Stimulated activated CD8-positive, alpha-beta memory T cell treated with anti-CD3 and anti-CD28 coated beads, Interleukin-15, amount 100 ng/mL, for 4 hours (primary cell): Measurements from ENCODE around the gene MYO18B.

ENCODE experiments used
- DNase-seq, 2 donors: peaks; one replicate each; pipeline ENCODE4 v3.0.0-alpha.2; 2020; ENCODE audit warnings: low read depth in 2 of 2

MYO18B gene

DNA sequence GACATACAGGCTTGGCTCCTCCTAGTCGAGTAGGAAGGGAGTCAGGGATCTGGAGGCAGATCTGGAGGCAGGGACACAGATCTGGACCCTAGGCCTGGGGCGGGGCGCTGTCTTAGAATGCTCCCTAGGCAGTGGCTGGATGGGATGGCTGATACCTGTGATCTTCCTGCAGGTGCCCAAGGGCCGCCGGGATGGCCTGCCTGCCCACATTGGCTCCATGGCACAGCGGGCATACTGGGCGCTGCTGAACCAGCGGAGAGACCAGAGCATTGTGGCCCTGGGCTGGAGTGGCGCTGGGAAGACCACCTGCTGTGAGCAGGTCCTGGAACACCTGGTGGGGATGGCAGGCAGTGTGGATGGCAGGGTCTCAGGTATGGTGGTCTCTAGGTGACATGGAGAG is 35.4 kb downstream of the MYO18B start:
- no peak for DNase-seq

DNA sequence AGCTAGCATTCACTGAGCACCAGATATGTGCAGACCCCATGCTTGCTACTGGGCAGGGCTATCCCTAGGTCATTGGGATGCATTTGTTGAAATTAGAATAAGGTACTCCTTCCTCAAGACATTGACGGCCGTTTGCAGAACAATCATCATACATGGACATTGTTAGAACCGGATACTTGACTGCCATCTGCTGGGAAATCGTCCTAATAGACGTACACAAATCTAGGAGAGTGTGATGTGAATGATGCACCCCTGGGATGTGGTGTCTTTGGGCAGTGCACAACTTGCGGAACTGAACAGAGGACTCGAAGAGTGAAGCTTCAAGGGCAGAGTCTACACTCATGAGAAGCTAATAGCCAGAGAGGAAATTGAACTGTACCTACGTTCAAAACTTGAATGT is 35.9 kb downstream of the MYO18B start:
- no peak for DNase-seq

DNA sequence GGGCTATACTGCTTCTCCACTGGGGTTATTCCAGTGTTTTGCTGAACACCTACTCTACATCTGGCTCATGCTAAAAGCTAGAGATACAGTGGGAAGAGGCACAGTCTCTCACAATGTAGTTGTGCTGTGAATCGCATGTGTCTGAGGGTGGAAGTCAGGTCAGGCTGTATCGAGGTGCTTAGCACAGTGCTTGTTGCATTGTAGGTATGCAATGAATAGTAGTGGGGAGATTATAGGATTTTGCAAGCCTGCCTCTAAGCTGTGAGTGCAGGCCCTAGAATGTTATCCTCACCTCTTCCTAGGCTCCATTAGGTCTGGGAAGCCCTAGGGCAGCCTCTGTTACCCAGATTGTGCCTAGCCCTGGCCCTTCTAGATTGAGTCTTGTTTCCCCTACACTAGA is 37.4 kb downstream of the MYO18B start:
- DNase-seq = no peak

DNA sequence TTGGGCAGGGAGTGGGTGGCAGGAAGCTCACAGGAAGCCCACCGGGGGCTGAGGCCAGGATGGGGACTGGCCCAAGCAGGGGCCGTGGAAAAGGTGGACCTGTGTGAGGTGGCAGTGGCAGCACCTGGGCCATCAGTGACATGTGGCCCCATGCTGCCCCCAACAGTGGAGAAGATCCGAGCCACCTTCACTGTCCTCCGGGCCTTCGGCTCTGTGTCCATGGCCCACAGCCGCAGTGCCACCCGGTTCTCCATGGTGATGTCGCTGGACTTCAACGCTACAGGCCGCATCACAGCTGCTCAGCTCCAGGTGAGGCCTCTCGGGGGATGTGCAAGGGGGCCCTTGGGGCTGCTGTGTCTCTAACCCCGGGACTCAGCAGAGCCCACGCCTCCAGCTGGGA is 37.9 kb downstream of the MYO18B start:
- DNase-seq = no peak

DNA sequence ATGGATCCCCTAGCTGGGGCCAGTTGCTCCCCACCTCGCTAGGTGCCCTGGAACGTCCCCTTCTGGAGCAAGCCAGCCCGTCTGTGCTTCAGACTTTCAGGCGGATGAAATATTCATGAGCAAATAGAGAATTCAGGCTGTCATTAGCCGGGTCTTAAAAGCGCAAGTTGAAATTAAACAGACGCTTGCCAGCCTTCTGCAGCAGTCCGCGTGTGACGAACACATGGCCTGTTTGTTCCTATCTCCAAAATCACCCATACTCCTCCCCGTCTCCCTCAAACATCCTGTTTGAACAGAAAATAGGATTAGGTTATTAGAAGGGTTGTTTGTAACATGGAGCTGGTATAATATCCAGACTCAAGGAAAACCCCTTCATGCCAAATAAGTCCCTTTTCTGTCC is 38.7 kb downstream of the MYO18B start:
- no peak for DNase-seq

DNA sequence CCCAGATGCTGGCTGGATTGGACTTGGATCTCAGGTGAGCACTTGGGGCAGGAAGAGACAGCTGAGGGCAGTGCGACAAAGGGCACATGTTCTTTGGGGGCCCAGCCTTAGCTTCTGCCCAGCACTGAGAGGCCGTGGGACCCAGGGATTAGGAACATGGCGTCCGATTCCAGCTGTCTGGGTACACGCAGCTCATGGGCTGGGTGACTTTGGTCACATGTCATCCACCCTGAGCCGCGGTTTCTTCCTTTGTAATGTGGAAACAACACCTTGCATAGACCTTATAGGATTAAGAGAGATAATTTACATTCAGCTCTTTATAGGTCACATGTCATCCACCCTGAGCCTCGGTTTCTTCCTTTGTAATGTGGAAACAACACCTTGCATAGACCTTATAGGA is 39.8 kb downstream of the MYO18B start:
- no peak for DNase-seq

DNA sequence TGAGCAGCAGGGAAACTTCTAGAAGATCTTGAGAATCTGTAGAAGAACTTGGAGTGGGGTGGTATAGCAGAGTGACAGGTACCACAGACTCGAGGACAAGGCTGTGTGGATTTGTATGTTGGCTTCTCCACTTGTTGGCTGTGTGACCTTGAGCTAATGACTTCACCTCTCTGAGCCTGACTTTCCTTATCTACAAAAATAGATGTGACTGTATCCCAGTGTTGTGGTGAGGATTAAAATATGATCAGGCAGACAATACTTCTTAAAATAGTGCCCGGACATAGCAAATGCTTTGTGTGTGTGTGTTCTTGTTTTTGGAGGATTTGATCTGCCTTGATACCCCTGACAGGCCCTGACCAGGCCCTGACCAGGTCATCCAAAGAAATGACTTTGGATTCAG is 40.8 kb downstream of the MYO18B start:
- no peak for DNase-seq

DNA sequence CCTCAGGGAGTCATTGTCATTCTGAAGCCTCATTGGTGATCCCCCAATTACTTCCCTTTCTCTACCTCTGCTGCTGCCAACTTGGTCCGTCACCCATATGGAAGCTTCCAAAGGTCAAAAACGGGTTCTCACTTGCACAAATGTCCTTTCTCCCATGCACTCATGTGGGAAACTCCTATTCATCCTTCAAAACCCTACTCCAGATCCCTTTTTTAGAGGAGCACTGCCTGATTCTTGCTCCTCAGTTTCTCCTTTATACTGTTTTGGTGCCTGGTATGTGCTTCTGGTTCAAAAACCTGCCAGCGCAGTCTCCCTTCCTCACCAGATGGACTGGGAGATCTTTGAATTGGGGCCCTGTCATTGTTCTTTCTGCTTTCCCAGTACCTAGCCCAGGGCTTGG is 41.9 kb downstream of the MYO18B start:
- DNase-seq = no peak

DNA sequence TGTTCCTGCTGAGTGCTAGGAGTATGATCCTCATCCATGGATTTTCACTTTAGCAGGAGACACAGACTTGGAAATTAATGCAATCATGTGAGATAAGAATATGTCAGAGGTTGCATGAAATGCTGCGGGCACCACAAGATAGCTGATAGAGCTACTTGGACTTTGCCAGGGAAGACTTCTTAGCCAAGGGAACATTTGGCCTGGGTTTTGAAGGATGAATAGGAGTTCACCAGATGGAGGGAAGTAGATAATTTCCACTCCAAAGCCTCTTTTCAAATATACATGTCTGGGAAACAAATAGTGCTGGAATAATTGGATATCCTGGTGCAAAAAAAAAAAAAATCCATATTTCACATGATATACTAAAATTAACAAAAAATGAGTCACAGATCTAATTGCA is 44.2 kb downstream of the MYO18B start:
- no peak for DNase-seq

DNA sequence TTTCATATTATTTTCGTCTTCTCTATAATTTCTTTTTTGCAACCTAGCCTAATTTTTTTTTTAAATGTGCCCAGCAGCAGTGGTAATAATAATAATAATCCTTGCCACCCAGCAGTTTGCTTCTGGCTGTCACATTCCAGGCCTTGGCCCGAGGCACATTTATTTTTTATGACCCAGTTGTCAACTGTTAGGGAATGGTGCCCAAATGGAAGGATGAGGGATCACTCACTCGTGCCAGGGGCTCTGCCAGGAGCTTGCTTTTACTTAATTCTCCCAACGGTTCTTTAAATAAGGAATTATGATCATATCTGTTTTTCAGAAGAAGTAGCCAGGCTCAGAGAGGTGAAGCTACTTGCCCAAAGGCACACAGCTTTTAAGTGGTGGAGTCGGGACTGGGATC is 49.6 kb downstream of the MYO18B start:
- no peak for DNase-seq

DNA sequence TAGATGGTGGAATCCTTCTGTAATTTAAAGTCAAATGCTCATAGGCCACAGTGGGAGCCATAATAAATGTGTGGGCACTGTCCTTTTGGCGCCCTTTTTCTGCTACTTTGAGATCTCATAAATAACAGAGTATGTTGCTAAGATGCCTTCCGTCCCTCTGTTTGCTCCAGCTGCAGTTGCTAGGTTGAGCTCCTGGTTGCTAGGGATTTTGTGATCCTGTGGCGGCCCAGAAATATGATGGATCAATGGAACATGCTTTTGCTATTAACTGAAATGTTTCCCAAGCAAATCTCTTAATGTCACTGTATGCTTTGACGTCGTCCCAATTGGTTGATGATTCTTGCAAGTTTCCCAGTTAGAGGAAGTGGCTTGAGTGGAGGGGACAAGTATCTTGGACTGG is 53.5 kb downstream of the MYO18B start:
- no peak for DNase-seq

DNA sequence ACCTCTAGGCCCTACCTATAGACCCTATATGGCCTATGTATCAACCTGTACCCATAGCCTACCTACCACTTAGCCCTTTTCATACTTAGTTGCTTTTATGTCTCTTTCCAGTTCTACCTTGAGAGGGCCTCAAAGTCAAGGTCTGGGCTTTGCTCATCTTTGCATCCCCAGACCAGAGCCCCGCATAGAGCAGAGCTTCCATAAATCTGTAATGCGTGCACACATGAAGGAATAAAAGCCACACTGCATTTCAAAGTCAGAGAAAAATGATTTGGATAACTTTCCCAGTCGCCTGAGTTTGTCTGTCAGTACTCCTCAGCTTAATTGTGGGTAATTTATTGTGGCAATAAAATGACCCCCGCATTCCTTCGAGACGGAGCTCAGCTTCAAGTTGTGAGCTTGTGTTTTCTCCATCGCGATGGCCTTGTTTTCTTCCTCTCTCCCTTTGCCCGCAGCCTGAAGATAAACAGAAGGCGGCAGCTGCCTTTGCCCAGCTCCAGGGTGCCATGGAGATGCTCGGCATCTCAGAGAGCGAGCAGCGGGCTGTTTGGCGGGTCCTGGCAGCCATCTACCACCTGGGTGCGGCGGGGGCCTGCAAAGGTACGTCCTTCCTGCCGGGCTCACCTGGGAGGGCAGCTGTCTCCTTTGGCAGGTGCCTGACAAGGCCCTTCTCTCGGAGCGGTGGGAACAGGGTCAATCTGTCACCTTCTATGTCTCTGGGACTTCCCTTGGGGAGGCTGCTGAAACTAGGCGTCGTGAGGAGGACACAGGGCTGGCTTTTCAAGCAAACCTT is 55.7 kb downstream of the MYO18B start:
- DNase-seq = no peak

DNA sequence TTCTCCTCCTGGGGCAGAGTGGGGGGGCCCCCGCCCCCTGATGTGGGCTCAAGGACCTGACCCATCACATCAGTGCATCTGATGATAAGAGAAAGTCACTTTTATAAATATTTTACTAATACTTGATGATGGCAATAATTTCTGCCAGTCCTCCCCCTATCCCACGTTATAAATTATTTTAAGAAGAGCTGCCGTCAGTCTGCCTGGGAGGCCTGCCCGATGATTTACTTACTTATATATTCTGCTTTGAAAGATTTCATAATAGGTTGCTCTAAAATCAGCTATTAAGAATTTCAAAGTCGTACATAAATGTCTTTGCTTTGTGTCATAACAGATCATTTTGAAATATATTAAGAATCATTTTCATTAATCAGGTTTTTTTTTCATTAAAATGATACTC is 58.8 kb downstream of the MYO18B start:
- DNase-seq = no peak

DNA sequence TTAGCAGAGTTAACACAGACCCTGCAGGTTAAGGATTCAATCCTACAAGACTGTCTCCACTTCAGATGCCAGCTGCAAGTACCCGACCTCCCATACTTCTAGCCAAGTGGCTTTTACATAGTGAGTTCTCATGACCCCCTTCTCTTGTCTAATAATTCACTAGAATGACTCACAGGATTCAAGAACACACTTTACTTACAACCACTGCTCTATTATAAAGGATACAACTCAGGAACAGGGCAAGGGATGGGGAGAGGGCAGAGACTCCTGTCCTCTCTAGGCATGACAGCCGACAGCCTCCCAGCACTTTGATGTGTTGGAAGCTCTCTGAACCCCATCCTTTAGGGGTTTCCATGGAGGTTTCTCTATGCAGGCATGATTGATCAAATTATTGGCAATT is 60.0 kb downstream of the MYO18B start:
- DNase-seq = no peak

DNA sequence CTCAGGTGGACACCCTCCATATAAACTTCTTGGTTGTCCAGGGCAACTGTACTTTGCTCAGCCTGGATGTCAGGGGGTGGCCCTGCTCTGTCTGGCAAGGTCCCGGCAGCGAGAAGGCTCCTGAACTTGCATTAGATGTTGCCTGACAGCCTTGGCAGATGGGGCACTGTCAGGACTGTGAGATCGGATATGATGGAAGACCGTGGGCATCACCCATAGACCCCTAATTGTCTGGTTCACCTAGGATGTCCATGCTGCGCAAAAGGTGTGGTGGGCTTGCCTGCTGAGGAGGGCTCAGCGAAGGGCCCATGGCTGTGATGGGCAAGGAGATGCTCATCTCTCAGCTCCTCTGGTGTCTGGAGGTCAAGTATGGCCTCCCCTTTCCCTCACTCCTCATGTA is 62.7 kb downstream of the MYO18B start:
- DNase-seq = no peak

DNA sequence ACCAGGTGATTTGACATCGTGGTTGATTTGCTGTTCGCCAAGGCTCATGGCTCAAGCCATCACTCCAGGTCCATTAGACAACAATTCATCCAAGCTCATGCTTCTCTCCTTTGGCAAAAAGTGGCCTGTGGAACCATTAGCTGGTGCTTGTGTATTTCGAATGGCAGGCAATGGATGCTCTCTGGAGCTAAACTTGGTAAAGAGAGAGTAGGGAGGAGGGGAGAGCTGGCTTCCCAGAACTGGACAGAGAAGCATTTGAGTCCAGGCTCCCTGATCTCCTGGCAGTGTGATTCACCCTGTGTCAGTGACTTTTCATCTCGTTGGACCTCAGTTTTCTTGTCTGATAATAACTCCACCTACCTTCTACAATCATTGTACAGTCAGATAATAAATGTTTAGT is 64.6 kb downstream of the MYO18B start:
- DNase-seq = no peak

DNA sequence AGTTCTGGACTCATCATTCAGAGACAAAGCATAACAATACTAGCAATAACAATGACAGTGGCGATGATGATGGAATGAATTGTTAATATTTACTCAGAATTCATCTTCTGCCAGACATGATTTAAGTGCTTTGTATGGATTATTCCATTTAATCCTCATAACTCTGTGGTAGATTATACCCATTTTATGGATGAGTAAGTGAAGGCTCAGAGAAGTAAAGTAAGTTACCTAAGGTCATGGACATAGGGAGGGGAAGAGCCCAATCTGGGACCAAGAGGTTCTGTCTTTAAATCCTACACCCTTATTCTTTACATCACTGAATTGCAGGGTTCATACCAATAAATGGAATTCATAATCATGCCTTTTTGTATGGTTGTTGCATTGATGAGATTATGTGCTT is 72.7 kb downstream of the MYO18B start:
- DNase-seq = no peak

DNA sequence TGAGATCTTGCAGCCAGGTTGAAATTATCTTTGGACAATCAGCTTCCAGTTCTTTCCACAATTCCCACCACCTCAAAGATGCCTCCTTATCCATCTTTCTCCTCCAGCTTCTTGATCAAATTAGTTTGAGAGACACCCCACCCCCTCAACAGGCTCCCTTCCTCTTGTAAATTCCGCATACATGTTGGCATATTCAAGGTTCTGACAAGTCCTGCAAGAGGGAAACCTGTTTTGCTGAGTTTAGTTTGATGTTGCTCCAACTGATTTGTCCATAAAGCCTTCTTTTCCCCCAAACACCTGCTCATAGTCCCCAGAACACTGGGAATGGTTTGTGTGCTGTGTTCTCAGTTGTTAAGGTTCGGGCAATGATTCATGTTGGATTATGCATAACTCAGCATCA is 73.6 kb downstream of the MYO18B start:
- DNase-seq = no peak

DNA sequence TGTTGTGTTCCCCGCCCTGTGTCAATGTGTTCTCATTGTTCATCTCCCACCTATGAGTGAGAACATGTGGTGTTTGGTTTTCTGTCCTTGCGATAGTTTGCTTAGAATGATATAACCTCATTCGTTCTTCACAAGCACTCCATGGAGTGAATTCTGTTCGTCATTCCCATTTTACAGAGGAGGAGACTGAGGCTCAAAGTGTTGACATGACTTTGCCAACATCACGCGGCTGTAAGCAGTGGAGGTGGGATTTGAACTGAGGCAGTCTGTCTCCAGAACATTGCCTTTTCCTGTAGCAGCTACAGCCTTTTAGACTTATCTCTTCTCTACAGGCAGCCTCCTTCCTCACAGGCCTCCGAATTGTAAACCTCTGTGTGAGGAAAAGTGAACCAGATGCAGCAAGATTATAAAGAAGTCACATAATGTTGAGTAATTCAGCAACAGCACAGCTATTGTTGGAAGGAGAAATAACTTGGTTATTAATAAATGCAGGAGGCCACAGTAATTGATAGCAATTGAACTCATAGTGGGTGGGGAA is 74.6 kb downstream of the MYO18B start:
- no peak for DNase-seq

DNA sequence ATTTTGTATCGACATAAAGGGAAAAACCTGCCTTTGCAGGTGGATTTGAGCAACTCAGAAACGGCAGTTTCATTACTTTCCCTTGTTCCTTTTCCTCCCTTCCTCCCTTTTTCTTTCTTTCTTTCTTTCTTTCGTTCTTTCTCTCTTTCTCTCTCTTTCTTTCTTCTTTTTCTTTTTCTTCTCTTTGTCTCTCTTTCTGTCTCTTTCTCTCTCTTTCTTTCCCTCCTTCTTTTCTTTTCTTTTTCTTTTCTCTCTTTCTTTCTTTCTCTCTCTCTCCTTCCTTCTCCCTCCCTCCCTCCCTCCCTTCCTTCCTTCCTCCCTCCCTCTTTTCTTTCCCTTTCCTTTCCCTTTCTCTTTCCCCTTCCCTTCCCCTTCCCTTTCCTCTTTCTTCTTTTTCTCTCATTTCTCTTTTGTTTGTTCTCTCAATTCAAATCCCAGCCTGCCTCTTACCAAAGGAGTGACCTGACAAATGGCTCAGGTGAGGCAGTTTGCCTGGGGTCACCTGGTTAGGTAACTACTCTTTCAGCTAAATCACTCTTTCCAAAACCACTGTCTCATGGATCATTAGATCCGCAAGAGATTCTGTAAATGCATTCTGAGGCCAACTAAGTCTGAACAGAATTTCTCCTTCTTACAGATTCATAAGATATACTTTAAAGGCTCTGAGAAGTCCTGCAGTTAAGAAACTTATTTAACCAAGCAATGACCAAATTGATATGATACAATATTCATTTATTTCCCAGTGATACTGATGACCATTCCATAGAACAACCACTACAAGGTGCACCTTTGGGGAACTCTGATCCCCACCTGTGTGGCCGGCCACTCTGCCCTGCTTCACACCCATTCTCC is 75.3 kb downstream of the MYO18B start:
- DNase-seq = no peak

DNA sequence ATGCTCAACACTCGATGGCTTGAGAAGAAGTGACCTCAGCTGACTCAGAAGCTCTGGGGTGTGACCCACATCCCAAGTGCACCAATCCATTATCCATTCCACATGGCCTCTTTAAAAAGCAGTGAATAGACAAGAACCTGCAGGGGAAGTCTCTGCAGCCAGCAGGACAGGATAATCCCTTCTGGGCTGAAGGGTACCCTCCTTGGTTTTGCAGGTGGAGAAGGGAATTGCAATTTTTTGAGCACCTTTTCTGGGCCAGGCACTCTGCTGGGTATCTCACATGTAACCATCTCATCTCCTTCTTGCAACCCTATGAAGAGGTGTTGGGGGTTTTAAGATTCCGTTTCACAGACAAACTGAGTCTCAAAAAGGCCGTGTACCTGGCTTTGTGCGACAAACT is 76.6 kb downstream of the MYO18B start:
- no peak for DNase-seq

DNA sequence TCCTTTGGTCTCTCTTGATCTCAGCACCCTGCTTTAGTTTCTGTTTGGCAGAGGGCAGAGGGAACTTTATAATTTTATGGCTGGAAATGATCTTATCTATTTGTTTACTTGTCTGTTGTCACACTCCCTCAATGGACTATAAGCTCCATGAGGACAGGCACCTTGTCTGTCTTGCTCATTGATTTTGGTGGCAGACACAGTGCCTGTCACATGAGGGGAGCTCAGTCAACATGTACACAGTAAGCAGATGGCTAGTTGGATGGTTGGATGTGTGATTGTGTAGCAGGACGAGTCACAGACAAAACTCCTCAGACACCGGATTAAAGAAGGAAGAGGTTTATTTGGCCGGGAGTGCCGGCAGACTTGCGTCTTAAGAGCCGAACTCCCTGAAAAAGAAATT is 80.4 kb downstream of the MYO18B start:
- DNase-seq = no peak

DNA sequence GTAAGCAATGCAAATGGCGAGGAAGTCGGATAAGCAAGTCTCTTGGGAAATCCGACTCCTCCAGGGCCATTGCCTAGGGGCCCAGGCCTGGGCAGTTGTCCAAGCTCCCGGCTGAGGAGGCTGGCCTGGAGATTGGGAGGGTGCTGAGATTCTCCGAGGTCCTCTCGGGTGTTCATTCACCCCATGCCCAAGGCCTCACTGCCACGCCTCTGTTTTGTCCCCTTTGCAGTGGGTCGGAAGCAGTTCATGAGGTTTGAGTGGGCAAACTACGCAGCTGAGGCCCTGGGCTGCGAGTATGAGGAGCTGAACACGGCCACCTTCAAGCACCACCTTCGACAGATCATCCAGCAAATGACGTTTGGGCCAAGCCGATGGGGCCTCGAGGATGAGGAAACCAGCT is 81.3 kb downstream of the MYO18B start:
- no peak for DNase-seq
